ENCODE data around the gene DCT. TPM values are rescaled to one million over a fixed set of nuclear protein-coding genes. Genes with fewer than 3 reads are reported as not detected.

The DCT gene
- total RNA-seq, 1 experiment from 2014 or later = not detected

- intact Hi-C loops (cut with micrococcal nuclease; ENCODE audit: unreplicated experiment) = no loop called here
Observed at GRCh38 chr13:94464771-94465170, 14.7 kb downstream of the DCT start.

GRCh38 chr13:94462670-94463069, 16.8 kb downstream of the DCT start:
- no peak for DNase-seq (ENCODE audit: low read depth, low spot score)
- no peaks in the 10 kb centered on the region for H3K27me3 ChIP-seq (ENCODE audit: control insufficient read depth, insufficient read depth, low read length)
- ChIA-PET CTCF (no interaction called here), POLR2A (interaction anchor here (0.6 kb wide), 1 partner anchor 497 kb away, joined by 3 read pairs; no protein-coding TSS in a partner anchor)
- TF ChIP-seq SIN3A (IDR thresholded peaks at IDR 0.05; ENCODE audit: borderline replicate concordance, insufficient read depth, low read depth, low read length) = no peak
- no peak for TF ChIP-seq CTCF (IDR thresholded peaks at IDR 0.05)
- no peak for TF ChIP-seq REST (IDR thresholded peaks at IDR 0.05; ENCODE audit: insufficient read depth in 1 of 2, low read depth in 2 of 2, low read length in 1 of 2)
- TF ChIP-seq POLR2AphosphoS5 (IDR thresholded peaks at IDR 0.05; ENCODE audit: low read depth, low read length) = no peak
- TF ChIP-seq TCF7L2 (IDR thresholded peaks at IDR 0.05; ENCODE audit: low read depth, low read length) = no peak
- intact Hi-C loops (cut with micrococcal nuclease; ENCODE audit: unreplicated experiment) (no loop called here), in situ Hi-C loops (cut with HindIII; ENCODE audit: low pct_unique_long_range_greater_than_20kb, low sequenced_read_pairs) (no loop called here)
- no TSS peak for BruUV-seq (replicated peaks)
- H3K9me3 ChIP-seq (ENCODE audit: control insufficient read depth, insufficient read depth, low read depth, low read length) = no peaks in the 10 kb centered on the region
- H3K4me3 ChIP-seq (ENCODE audit: low read depth in 2 of 2, low read length in 2 of 2) = no peak overlapping the region
- no peak for ATAC-seq
- H3K36me3 ChIP-seq (ENCODE audit: control insufficient read depth, insufficient read depth, low read length) = no peaks in the 10 kb centered on the region
- no peak overlapping the region for H3K27ac ChIP-seq (ENCODE audit: low read length)
- H3K4me1 ChIP-seq (ENCODE audit: control insufficient read depth, insufficient read depth, low read length) = no peaks in the 10 kb centered on the region

More at GRCh38 chr13:94464771-94465170, 14.7 kb downstream of the DCT start:
- Histone ChIP-seq H3K4me1 (ENCODE audit: control insufficient read depth, insufficient read depth, low read length) (no peaks in the 10 kb centered on the region), H3K4me3 (ENCODE audit: low read depth in 2 of 2, low read length in 2 of 2) (no peak overlapping the region), H3K27me3 (ENCODE audit: control insufficient read depth, insufficient read depth, low read length) (no peaks in the 10 kb centered on the region), H3K27ac (ENCODE audit: low read length) (no peak overlapping the region), H3K36me3 (ENCODE audit: control insufficient read depth, insufficient read depth, low read length) (no peaks in the 10 kb centered on the region), H3K9me3 (ENCODE audit: control insufficient read depth, insufficient read depth, low read depth, low read length) (no peaks in the 10 kb centered on the region)
- CTCF ChIA-PET = interaction anchor here (1.6 kb wide), 1 partner anchor 29 kb away, joined by 3 read pairs; no protein-coding TSS in a partner anchor
- DNase-seq (ENCODE audit: low read depth, low spot score) (no peak), ATAC-seq (no peak)
- in situ Hi-C loops (cut with HindIII; ENCODE audit: low pct_unique_long_range_greater_than_20kb, low sequenced_read_pairs) = no loop called here
- no peak for TF ChIP-seq CTCF (IDR thresholded peaks at IDR 0.05)
- POLR2A ChIA-PET = no interaction called here
- BruUV-seq (replicated peaks) = no TSS peak

Measured in Panc1 (cell line).